Neuronal stem cell (in vitro differentiated cells): ENCODE data around the gene LCE2D. TPM values are rescaled to one million over a fixed set of nuclear protein-coding genes. Genes with fewer than 3 reads are reported as not detected.

Source experiments
- DNase-seq: peaks from one replicate; pipeline ENCODE4 v3.0.0-alpha.2; 2013; ENCODE audit warnings: low spot score
- H2AFZ ChIP-seq: one replicate; pipeline ENCODE4 v1.6.1; 2013; ENCODE audit warnings: mild to moderate bottlenecking, low read length, inconsistent platforms
- H2AK5ac ChIP-seq: 2 replicates; pipeline ENCODE4 v1.6.1; 2013; ENCODE audit warnings: low read depth, mild to moderate bottlenecking, inconsistent platforms, low read length, moderate library complexity, mixed read lengths
- H2BK120ac ChIP-seq: 2 replicates; pipeline ENCODE4 v1.6.1; 2013; ENCODE audit warnings: low read depth, mild to moderate bottlenecking, inconsistent platforms, low read length, moderate library complexity, mixed read lengths
- H2BK12ac ChIP-seq: one replicate; pipeline ENCODE4 v1.6.1; 2013; ENCODE audit warnings: low read length, inconsistent platforms
- H2BK15ac ChIP-seq: 2 replicates; pipeline ENCODE4 v1.6.1; 2013; ENCODE audit warnings: mild to moderate bottlenecking, low read length, inconsistent platforms, mixed read lengths
- H2BK5ac ChIP-seq: one replicate; pipeline ENCODE4 v1.6.1; 2013; ENCODE audit warnings: inconsistent platforms, mild to moderate bottlenecking, low read length, moderate library complexity
- H3K14ac ChIP-seq: one replicate; pipeline ENCODE4 v1.6.1; 2013; ENCODE audit warnings: low read length, inconsistent platforms
- H3K18ac ChIP-seq: 2 replicates; pipeline ENCODE4 v1.6.1; 2013; ENCODE audit warnings: low read length, inconsistent platforms
- H3K23ac ChIP-seq: 2 replicates; pipeline ENCODE4 v1.6.1; 2013; ENCODE audit warnings: low read depth, mild to moderate bottlenecking, mixed read lengths, low read length, inconsistent platforms; ENCODE audit not compliant: poor library complexity
- H3K27ac ChIP-seq: replicated peaks from 3 replicates; pipeline ENCODE4 v1.5.1; 2013; ENCODE audit warnings: low read length, inconsistent platforms
- H3K27me3 ChIP-seq, 3 experiments: 2 replicates each; pipeline ENCODE4 v1.6.1; 2013; ENCODE audit warnings: low read length in 3 of 3, mild to moderate bottlenecking in 2 of 3, inconsistent platforms in 1 of 3, low read depth in 1 of 3, mixed read lengths in 1 of 3, moderate library complexity in 1 of 3; ENCODE audit not compliant: control insufficient read depth in 3 of 3, insufficient read depth in 3 of 3
- H3K36me3 ChIP-seq, 2 donors: replicated peaks in 1 of 2; 2 replicates each; pipeline ENCODE4 v1.6.1; 2013; ENCODE audit warnings: low read length in 2 of 2; ENCODE audit not compliant: control insufficient read depth in 2 of 2, insufficient read depth in 2 of 2
- H3K4ac ChIP-seq: 2 replicates; pipeline ENCODE4 v1.6.1; 2013; ENCODE audit warnings: inconsistent platforms, mild to moderate bottlenecking, low read length, moderate library complexity
- H3K4me1 ChIP-seq, 2 donors: 1 replicate in 1 of 2; 2 replicates in 1 of 2; pipeline ENCODE4 v1.6.1; 2013; ENCODE audit warnings: low read length in 2 of 2, low read depth in 1 of 2; ENCODE audit not compliant: control insufficient read depth in 2 of 2, insufficient read depth in 1 of 2
- H3K4me2 ChIP-seq: one replicate; pipeline ENCODE4 v1.6.1; 2013; ENCODE audit warnings: mild to moderate bottlenecking, low read length, inconsistent platforms; ENCODE audit not compliant: insufficient read depth, poor library complexity, severe bottlenecking
- H3K4me3 ChIP-seq, 2 donors: 2 replicates each; pipeline ENCODE4 v1.5.1; 2013; ENCODE audit warnings: low read length in 2 of 2, mild to moderate bottlenecking in 2 of 2, inconsistent platforms in 1 of 2, moderate library complexity in 1 of 2
- H3K79me1 ChIP-seq: one replicate; pipeline ENCODE4 v1.6.1; 2013; ENCODE audit warnings: low read depth, mild to moderate bottlenecking, inconsistent platforms, low read length, moderate library complexity
- H3K9ac ChIP-seq: one replicate; pipeline ENCODE4 v1.6.1; 2013; ENCODE audit warnings: mild to moderate bottlenecking, low read depth, low read length, inconsistent platforms; ENCODE audit not compliant: poor library complexity
- H3K9me3 ChIP-seq, 2 donors: replicated peaks in 1 of 2; 2 replicates each; pipeline versions ENCODE3 to v1.6.1; 2013; ENCODE audit warnings: low read length in 2 of 2, mild to moderate bottlenecking in 2 of 2, inconsistent platforms in 1 of 2, low read depth in 1 of 2, mixed read lengths in 1 of 2, moderate library complexity in 1 of 2; ENCODE audit not compliant: control insufficient read depth in 2 of 2, insufficient read depth in 1 of 2
- H4K8ac ChIP-seq: one replicate; pipeline ENCODE4 v1.6.1; 2013; ENCODE audit warnings: low read depth, mild to moderate bottlenecking, inconsistent platforms, low read length, moderate library complexity
- H4K91ac ChIP-seq: one replicate; pipeline ENCODE4 v1.6.1; 2013; ENCODE audit warnings: low read length, low read depth, mild to moderate bottlenecking, inconsistent platforms; ENCODE audit not compliant: poor library complexity
- WGBS, 2 donors: extraction: QIAGEN DNeasy Blood & Tissue Kit; methylation state at CpG; one replicate each; pipeline ENCODE4 v1.1.7; 2013; ENCODE audit warnings: missing lambda C conversion rate in 2 of 2, mixed read lengths in 1 of 2; ENCODE audit not compliant: insufficient read length in 2 of 2, insufficient replicate concordance in 1 of 2; ENCODE audit errors: extremely low coverage in 2 of 2; 5-methylcytosine and 5-hydroxymethylcytosine counted together
- polyA plus RNA-seq, 2 experiments: library from polyadenylated mRNA; stranded (reverse); fragments of 200-250 nt; gene quantifications; one replicate each; pipeline ENCODE4 v1.2.3, GENCODE V29; 2013

LCE2D gene
- polyA plus RNA-seq (2013, experiment 1 of 2), result not detected
- not detected for polyA plus RNA-seq (2013, experiment 2 of 2)

GRCh38 chr1:152663098-152663497 is at the start of gene LCE2D:
LCE2D (plus strand) TSS chr1:152663380; CDS start chr1:152664106, 726 bp downstream.
- H2BK120ac ChIP-seq, result no peak within 1 kb of the TSS
- no peak within 1 kb of the TSS for H3K27ac ChIP-seq
- no CpG with 5 or more reads among the region's 3 CpGs for WGBS, 2 donors

DNA sequence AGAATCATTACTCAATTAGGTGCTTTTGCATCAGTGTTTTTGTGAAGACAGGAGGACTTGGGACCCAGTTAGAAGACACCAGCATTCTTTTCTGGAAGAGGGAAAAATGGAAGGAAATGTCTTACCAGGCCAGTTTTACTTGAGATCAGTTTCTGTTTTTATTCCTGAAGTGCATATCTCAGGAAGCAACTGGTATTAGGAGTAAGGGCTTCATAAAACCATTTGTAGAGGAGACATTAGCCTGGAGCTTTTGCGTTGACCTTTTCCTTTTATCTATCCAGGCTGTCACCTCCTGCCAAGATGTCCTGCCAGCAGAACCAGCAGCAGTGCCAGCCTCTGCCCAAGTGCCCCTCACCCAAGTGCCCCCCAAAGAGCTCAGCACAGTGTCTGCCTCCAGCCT is 49.7 kb upstream of the LCE2D start, which contains the start of gene LCE3B:
TSS of gene LCE3B (plus strand) at position 301 of the 400 bp plus-strand sequence. CDS start at position 301, 0 bp downstream.
- no peak within 1 kb of the TSS for H2BK15ac ChIP-seq
- H3K23ac ChIP-seq, result no peak within 1 kb of the TSS
- H3K4me1 ChIP-seq, result no peaks in the 10 kb centered on the region
- no peak within 1 kb of the TSS for H3K18ac ChIP-seq
- H2AFZ ChIP-seq, result no peak within 1 kb of the TSS
- no peak within 1 kb of the TSS for H4K8ac ChIP-seq
- no peak within 1 kb of the TSS for H3K4ac ChIP-seq
- H2BK5ac ChIP-seq, result no peak within 1 kb of the TSS
- no peak within 1 kb of the TSS for H2BK12ac ChIP-seq
- no peak for DNase-seq
- H3K36me3 ChIP-seq, result no peaks in the 10 kb centered on the region
- no peaks in the 10 kb centered on the region for H3K79me1 ChIP-seq
- H3K9me3 ChIP-seq, result peaks cover 0 to 3% of the 10 kb centered on the region in 2 donors
- H3K9ac ChIP-seq, result no peak within 1 kb of the TSS
- no peak within 1 kb of the TSS for H4K91ac ChIP-seq
- no peaks in the 10 kb centered on the region for H3K27me3 ChIP-seq
- no peak within 1 kb of the TSS for H2BK120ac ChIP-seq
- H3K14ac ChIP-seq, result no peak within 1 kb of the TSS
- H2AK5ac ChIP-seq, result no peak within 1 kb of the TSS
- H3K4me3 ChIP-seq, result no peak within 1 kb of the TSS
- no CpG with 5 or more reads among the region's 1 CpG for WGBS, 2 donors
- no peak within 1 kb of the TSS for H3K4me2 ChIP-seq
- no peak within 1 kb of the TSS for H3K27ac ChIP-seq

More at GRCh38 chr1:152663098-152663497, at the start of gene LCE2D:
- Histone ChIP-seq H2BK5ac (no peak within 1 kb of the TSS), H3K4me2 (no peak within 1 kb of the TSS), H3K4ac (no peak within 1 kb of the TSS), H3K9me3 (peaks cover 0 to 31% of the 10 kb centered on the region in 2 donors), H2BK15ac (no peak within 1 kb of the TSS), H3K18ac (no peak within 1 kb of the TSS), H3K27me3 (no peaks in the 10 kb centered on the region), H3K79me1 (no peaks in the 10 kb centered on the region), H3K36me3 (no peaks in the 10 kb centered on the region), H2AK5ac (no peak within 1 kb of the TSS), H3K9ac (no peak within 1 kb of the TSS), H3K23ac (no peak within 1 kb of the TSS), H3K4me3 (no peak within 1 kb of the TSS), H3K4me1 (no peaks in the 10 kb centered on the region), H4K8ac (no peak within 1 kb of the TSS), H2BK12ac (no peak within 1 kb of the TSS), H3K14ac (no peak within 1 kb of the TSS), H2AFZ (no peak within 1 kb of the TSS), H4K91ac (no peak within 1 kb of the TSS)
- DNase-seq, result no peak

- no peak for DNase-seq
Measured at GRCh38 chr1:152621993-152622392, 41.2 kb upstream of the LCE2D start.

GRCh38 chr1:152622803-152623202 is 40.4 kb upstream of the LCE2D start, which contains the start of gene LCE3A:
LCE3A (minus strand) TSS chr1:152623103; CDS start chr1:152623103, 0 bp downstream.
- H3K18ac ChIP-seq, result no peak within 1 kb of the TSS
- no peaks in the 10 kb centered on the region for H3K36me3 ChIP-seq
- no peaks in the 10 kb centered on the region for H3K79me1 ChIP-seq
- H3K4me3 ChIP-seq, result peak within 1 kb of the TSS in 1 of 2 donors; percentile 33
- no CpG with 5 or more reads among the region's 10 CpGs for WGBS, 2 donors
- no peak within 1 kb of the TSS for H3K4ac ChIP-seq
- peaks cover 0 to 42% of the 10 kb centered on the region in 2 donors for H3K9me3 ChIP-seq
- no peak within 1 kb of the TSS for H4K91ac ChIP-seq
- no peak within 1 kb of the TSS for H3K23ac ChIP-seq
- peak within 1 kb of the TSS; percentile 52 for H2BK12ac ChIP-seq
- H2AK5ac ChIP-seq, result no peak within 1 kb of the TSS
- H3K14ac ChIP-seq, result no peak within 1 kb of the TSS
- no peak within 1 kb of the TSS for H3K27ac ChIP-seq
- H2BK120ac ChIP-seq, result no peak within 1 kb of the TSS
- DNase-seq, result no peak
- H2BK5ac ChIP-seq, result no peak within 1 kb of the TSS
- no peak within 1 kb of the TSS for H2BK15ac ChIP-seq
- H3K4me1 ChIP-seq, result no peaks in the 10 kb centered on the region
- H4K8ac ChIP-seq, result no peak within 1 kb of the TSS
- no peaks in the 10 kb centered on the region for H3K27me3 ChIP-seq
- H3K4me2 ChIP-seq, result no peak within 1 kb of the TSS
- no peak within 1 kb of the TSS for H3K9ac ChIP-seq
- H2AFZ ChIP-seq, result no peak within 1 kb of the TSS

More at GRCh38 chr1:152621993-152622392, 41.2 kb upstream of the LCE2D start:
- H3K27me3 ChIP-seq, result no peaks in the 10 kb centered on the region
- no peak overlapping the region for H2AK5ac ChIP-seq
- H3K4me3 ChIP-seq, result no peak overlapping the region
- H3K9me3 ChIP-seq, result peaks cover 0 to 41% of the 10 kb centered on the region in 2 donors
- no peak overlapping the region for H3K18ac ChIP-seq
- no peak overlapping the region for H3K4me2 ChIP-seq
- H3K4me1 ChIP-seq, result no peaks in the 10 kb centered on the region
- no peaks in the 10 kb centered on the region for H3K36me3 ChIP-seq
- H3K79me1 ChIP-seq, result no peaks in the 10 kb centered on the region
- no CpG with 5 or more reads among the region's 3 CpGs for WGBS, 2 donors
- no peak overlapping the region for H2BK15ac ChIP-seq
- H4K91ac ChIP-seq, result no peak overlapping the region
- H2BK12ac ChIP-seq, result no peak overlapping the region
- H3K23ac ChIP-seq, result no peak overlapping the region
- H2BK120ac ChIP-seq, result no peak overlapping the region
- no peak overlapping the region for H3K9ac ChIP-seq
- no peak overlapping the region for H3K4ac ChIP-seq
- no peak overlapping the region for H3K14ac ChIP-seq
- H2BK5ac ChIP-seq, result no peak overlapping the region
- no peak overlapping the region for H4K8ac ChIP-seq
- no peak overlapping the region for H3K27ac ChIP-seq
- H2AFZ ChIP-seq, result no peak overlapping the region
